GM12878 (cell line): Measurements from ENCODE around the gene MYO18B. TPM values are rescaled to one million over a fixed set of nuclear protein-coding genes. Genes with fewer than 3 reads are reported as not detected.

Experiments used
- ATAC-seq: fragments of 200-7000 bp; cut with Tn5 transposase; 3 replicates; pipeline ENCODE4 v1.9.1; 2020; ENCODE audit warnings: mild to moderate bottlenecking, moderate library complexity
- BruUV-seq: library from RNA; stranded (reverse); fragments of 400-500 nt; replicated peaks from 2 replicates; lab custom pipeline; 2021; lab: Mats Ljungman, UMichigan
- CTCF ChIA-PET: fragments of 300-600 bp; sonication (Branson Sonifier 250); formaldehyde crosslinking; extraction: SDS; loops from one replicate; lab custom pipeline; 2021; ENCODE audit warnings: inconsistent platforms; lab: Yijun Ruan, JAX
- POLR2A ChIA-PET: fragments of 350-600 bp; formaldehyde crosslinking; extraction: SDS; loops from one replicate; lab custom pipeline; 2021; ENCODE audit warnings: inconsistent platforms; lab: Charles Lee
- RAD21 ChIA-PET: fragments of 300-600 bp; sonication (Branson Sonifier 250); formaldehyde crosslinking; loops from one replicate; lab custom pipeline; 2023; ENCODE audit warnings: antibody characterized with exemption; ENCODE audit not compliant: unreplicated experiment; lab: Charles Lee
- SMC1A ChIA-PET: fragments of 300-600 bp; sonication (Branson Sonifier 250); formaldehyde crosslinking; loops from one replicate; lab custom pipeline; 2023; ENCODE audit not compliant: unreplicated experiment, uncharacterized antibody; lab: Charles Lee
- DNase-seq: peaks from one replicate; pipeline ENCODE4 v3.0.0-alpha.2; 2011; ENCODE audit warnings: low read depth, low spot score
- FAIRE-seq: peaks from 3 replicates; lab custom pipeline; 2011; peaks lifted over from hg19 to GRCh38; lab: Jason Lieb, UNC
- H2AFZ ChIP-seq: 2 replicates; pipeline ENCODE4 v1.6.0; 2011; ENCODE audit warnings: low read depth, low read length, control low read depth; ENCODE audit not compliant: control insufficient read depth
- H3K27ac ChIP-seq: 2 replicates; pipeline ENCODE4 v1.5.1; 2011; ENCODE audit warnings: control low read depth; ENCODE audit not compliant: control insufficient read depth, insufficient read depth
- H3K27me3 ChIP-seq, 2 experiments: replicated peaks in 1 of 2; 2 replicates each; pipeline versions ENCODE4 v1.6.0 to v1.6.1; 2011; ENCODE audit warnings: low read length in 1 of 2; ENCODE audit not compliant: control insufficient read depth in 2 of 2, insufficient read depth in 2 of 2
- H3K36me3 ChIP-seq, 2 experiments: 2 replicates each; pipeline ENCODE4 v1.5.1; 2011; ENCODE audit warnings: low read length in 1 of 2; ENCODE audit not compliant: control insufficient read depth in 2 of 2, insufficient read depth in 2 of 2
- H3K4me1 ChIP-seq: 2 replicates; pipeline ENCODE4 v1.6.1; 2011; ENCODE audit warnings: mild to moderate bottlenecking, low read length, moderate library complexity, mixed read lengths; ENCODE audit not compliant: control insufficient read depth, insufficient read depth
- H3K4me2 ChIP-seq: 2 replicates; pipeline ENCODE4 v1.6.0; 2011; ENCODE audit warnings: control low read depth; ENCODE audit not compliant: control insufficient read depth, insufficient read depth
- H3K4me3 ChIP-seq: fragments of 200-600 bp; sonication (generic); 2 replicates; pipeline ENCODE4 v1.5.1; 2016
- H3K79me2 ChIP-seq: 2 replicates; pipeline ENCODE4 v1.6.0; 2011; ENCODE audit warnings: low read length; ENCODE audit not compliant: control insufficient read depth, insufficient read depth
- H3K9ac ChIP-seq: 2 replicates; pipeline ENCODE4 v1.8.0; 2011; ENCODE audit warnings: low read length, control low read depth, mixed read lengths; ENCODE audit not compliant: control insufficient read depth, insufficient read depth
- H3K9me3 ChIP-seq: replicated peaks from 3 replicates; pipeline ENCODE4 v1.5.1; 2011; ENCODE audit warnings: mild to moderate bottlenecking, low read length; ENCODE audit not compliant: control insufficient read depth, insufficient read depth
- H4K20me1 ChIP-seq: 2 replicates; pipeline ENCODE4 v1.6.0; 2011; ENCODE audit not compliant: control insufficient read depth, insufficient read depth
- IRF3 ChIP-seq: fragments of 450-650 bp; IDR thresholded peaks from 2 replicates; pipeline ENCODE4 v1.6.1; 2014; ENCODE audit warnings: mild to moderate bottlenecking
- ZNF207 ChIP-seq: fragments of 450-650 bp; IDR thresholded peaks from 2 replicates; pipeline ENCODE4 v1.6.1; 2014; ENCODE audit warnings: antibody characterized with exemption, mild to moderate bottlenecking, borderline replicate concordance
- WGBS: methylation state at CpG from one replicate; pipeline ENCODE4 v1.1.6; 2016; ENCODE audit warnings: low lambda C conversion rate; ENCODE audit not compliant: insufficient replicate concordance, insufficient coverage; ENCODE audit errors: missing lambda C conversion rate; 5-methylcytosine and 5-hydroxymethylcytosine counted together
- in situ Hi-C: fragments of 300-500 bp; cut with MboI; formaldehyde crosslinking; loops from 9 replicates; pipeline ENCODE4 v1.14.3; 2018; ENCODE audit warnings: mixed read lengths
- intact Hi-C: fragments of 100-400 bp; cut with micrococcal nuclease; formaldehyde crosslinking; loops from one replicate; pipeline ENCODE4 v1.14.2; 2022; ENCODE audit not compliant: unreplicated experiment
- polyA plus RNA-seq, 11 experiments: library from polyadenylated mRNA; depleted of rRNA in 4 of 11; unstranded in 6 of 11; stranded (reverse) in 5 of 11; fragments of >200 nt; fragmentation: Nextera tagmentation in 4 of 11; fragmentation: Illumina TruSeq in 1 of 11; extraction: Ambion mirVana in 4 of 11; extraction: Trizol in 1 of 11; gene quantifications; 1 replicate in 1 of 11; 2 replicates in 10 of 11; pipeline versions ENCODE4 v1.2.1 to v1.2.3, GENCODE V29; 2011 to 2016; ENCODE audit warnings: inconsistent platforms in 2 of 11, missing spikeins in 2 of 11, low read depth in 1 of 11
- total RNA-seq, 4 experiments: library from RNA; depleted of rRNA in 3 of 4; stranded (reverse); fragments of >200 nt in 3 of 4; fragmentation: Illumina TruSeq in 1 of 4; extraction: Trizol in 1 of 4; gene quantifications; 2 replicates each; pipeline versions ENCODE4 v1.2.1 to v1.2.3, GENCODE V29; 2013 to 2021

MYO18B gene
- total and polyA plus RNA-seq, 10 of the 15 experiments (the other 5 are each of a cell fraction or from before 2014, with no cell fraction given): 0.05 to 2.1 (median 0.51) TPM; not detected in 1

GRCh38 chr22:25964961-25965730, 223.2 kb downstream of the MYO18B start:
- in situ Hi-C loops: no loop called here
- no TSS peak for BruUV-seq
- no peak for DNase-seq

More at GRCh38 chr22:25964961-25965730, 223.2 kb downstream of the MYO18B start:
- ChIA-PET SMC1A (interaction anchor here (1.5 kb wide), 1 partner anchor 8 kb away, joined by 4 read pairs; no protein-coding TSS in a partner anchor), RAD21 (no interaction called here), POLR2A (interaction anchor here (0.6 kb wide), 1 partner anchor 422 kb away, joined by 3 read pairs; no protein-coding TSS in a partner anchor), CTCF (no interaction called here)
- Histone ChIP-seq H3K27ac (no peak overlapping the region), H3K4me2 (no peak overlapping the region), H2AFZ (no peak overlapping the region), H3K9me3 (peaks cover 2% of the 10 kb centered on the region; the same call in 2 of the 3 replicates), H3K4me3 (no peak overlapping the region), H3K4me1 (peaks cover 10% of the 10 kb centered on the region), H3K79me2 (no peaks in the 10 kb centered on the region), H3K9ac (no peak overlapping the region), H3K36me3 (no peaks in the 10 kb centered on the region), H3K27me3 (no peaks in the 10 kb centered on the region), H4K20me1 (no peaks in the 10 kb centered on the region)
- FAIRE-seq: no peak
- ATAC-seq: no peak
- intact Hi-C loops: no loop called here
- WGBS: 62% methylated on average over 10 of the region's 10 CpGs
- TF ChIP-seq ZNF207 (no peak), IRF3 (no peak)
